Pancreas (tissue), 10 donors: ENCODE results near the gene OR51T1. TPM values are rescaled to one million over a fixed set of nuclear protein-coding genes. Genes with fewer than 3 reads are reported as not detected.

ENCODE experiments used
- ATAC-seq, 4 donors: fragments of 200-7000 bp; cut with Tn5 transposase; one replicate each; pipeline versions ENCODE4 v1.8.0 to v1.9.1; 2020; ENCODE audit warnings: mild to moderate bottlenecking in 4 of 4, moderate library complexity in 4 of 4
- DNase-seq, 6 donors: peaks; one replicate each; pipeline ENCODE4 v3.0.0-alpha.2; 2020
- FAIRE-seq: peaks from 2 replicates; lab custom pipeline; 2012; peaks lifted over from hg19 to GRCh38; lab: Jason Lieb, UNC
- H3K27ac ChIP-seq, 4 donors: fragments of 200-600 bp; sonication (generic); 1 replicate in 3 of 4; 2 replicates in 1 of 4; pipeline versions ENCODE4 v1.5.0 to v1.8.0; 2020
- H3K27me3 ChIP-seq, 4 donors: fragments of 200-600 bp; one replicate each; pipeline ENCODE4 v1.8.0; 2021
- H3K36me3 ChIP-seq, 3 donors: fragments of 200-600 bp; sonication (generic) in 1 of 3; one replicate each; pipeline versions ENCODE4 v1.5.0 to v1.8.0; 2020 to 2021
- H3K4me1 ChIP-seq, 3 donors: fragments of 200-600 bp; one replicate each; pipeline ENCODE4 v1.8.0; 2021
- H3K4me3 ChIP-seq, 4 donors: fragments of 200-600 bp; sonication (generic) in 2 of 4; one replicate each; pipeline versions ENCODE4 v1.5.0 to v1.8.0; 2020 to 2021
- H3K9me3 ChIP-seq, 4 donors: fragments of 200-600 bp; one replicate each; pipeline ENCODE4 v1.8.0; 2021
- WGBS, 2 donors: extraction: QIAGEN DNeasy Blood & Tissue Kit; methylation state at CpG; one replicate each; pipeline ENCODE4 v1.1.7; 2013; 5-methylcytosine and 5-hydroxymethylcytosine counted together
- intact Hi-C, 3 donors: fragments of 100-400 bp; cut with DNase I; formaldehyde crosslinking; loops; one replicate each; pipeline versions ENCODE4 v1.11.1 to v1.14.2; 2022
- polyA plus RNA-seq, 2 donors: library from polyadenylated mRNA; stranded (reverse); fragments of 200-250 nt; gene quantifications; one replicate each; pipeline ENCODE4 v1.2.3, GENCODE V29; 2013
- total RNA-seq, 6 donors: library from RNA; stranded (reverse); fragmentation: NEBNext Ultra II Directional in 4 of 6; extraction: Animal tissue kit (Norgen Biotek cat#: 25700) in 4 of 6; gene quantifications; one replicate each; pipeline versions ENCODE4 v1.2.1 to v1.2.4, GENCODE V29; 2021 to 2023
- TF ChIP-seq, protein P1 (sequence below), 4 donors: fragments of 200-600 bp; sonication (generic) in 3 of 4; IDR thresholded peaks; one replicate each; pipeline versions ENCODE4 v1.5.0 to v1.8.0; 2021; ENCODE audit warnings: antibody characterized with exemption in 4 of 4
- donor health status: healthy with polysubstance abuse.
- donor health status: DM: no; HTN: no; CAD: no; lungs with moderate emphysema.
- donor health status: DM: no; HTN: no; CAD: no.
- donor health status: control.
- donor health status: control.
- donor health status: Bipolar disorder and iron deficiency.
- donor health status: DM: yes; HTN: yes; CAD: no.
- donor health status: DM: no; HTN: no; CAD: no.
- donor health status: DM: no; HTN: no; CAD: no.
- donor health status: DM: yes; HTN: yes; CAD: no.

Gene OR51T1
- total and polyA plus RNA-seq, 8 donors, result not detected

DNA sequence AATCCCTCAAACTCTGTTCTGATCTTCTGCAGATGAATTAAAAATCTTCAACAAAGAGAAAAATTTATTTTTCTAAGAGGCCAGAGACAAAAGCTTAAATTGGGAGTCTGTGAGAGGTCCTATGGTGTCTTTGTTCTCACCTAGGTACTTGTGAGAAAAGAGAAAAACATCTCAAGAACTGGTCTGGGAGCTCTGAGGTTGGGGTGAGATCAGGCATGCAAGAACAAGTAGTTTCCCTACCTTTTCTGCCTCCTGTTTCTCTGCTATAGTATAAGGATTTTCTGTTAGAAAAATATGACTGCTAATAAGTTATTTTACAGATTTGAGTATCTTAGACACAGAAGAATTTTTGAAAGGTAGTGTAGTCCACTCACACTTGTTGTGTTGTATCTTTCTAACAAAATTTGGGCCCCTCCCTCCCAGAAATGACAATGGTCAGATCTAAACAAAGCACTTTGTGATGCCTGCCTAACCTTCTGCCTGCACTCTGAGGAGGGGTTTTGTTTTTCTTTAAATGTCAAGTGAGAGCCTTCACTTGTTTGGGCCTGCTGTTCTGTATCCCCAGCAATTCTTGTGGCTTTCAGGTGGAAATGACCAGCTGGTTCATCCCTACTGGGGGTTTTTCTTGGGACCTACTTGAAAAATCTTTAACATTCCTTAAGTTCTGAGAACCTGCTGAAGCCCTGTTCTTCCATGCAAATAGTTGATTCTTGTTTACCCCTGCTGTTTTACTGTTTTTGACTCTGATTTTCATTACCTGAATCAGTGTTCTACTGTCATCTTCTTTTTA is 19.1 kb upstream of the OR51T1 start:
- ATAC-seq, result no peak
- no peak for DNase-seq
- Histone ChIP-seq H3K36me3 (no peaks in the 10 kb centered on the region), H3K4me3 (no peak overlapping the region), H3K9me3 (no peaks in the 10 kb centered on the region), H3K27ac (no peak overlapping the region), H3K4me1 (no peaks in the 10 kb centered on the region), H3K27me3 (no peaks in the 10 kb centered on the region)
- TF ChIP-seq, protein P1, sequence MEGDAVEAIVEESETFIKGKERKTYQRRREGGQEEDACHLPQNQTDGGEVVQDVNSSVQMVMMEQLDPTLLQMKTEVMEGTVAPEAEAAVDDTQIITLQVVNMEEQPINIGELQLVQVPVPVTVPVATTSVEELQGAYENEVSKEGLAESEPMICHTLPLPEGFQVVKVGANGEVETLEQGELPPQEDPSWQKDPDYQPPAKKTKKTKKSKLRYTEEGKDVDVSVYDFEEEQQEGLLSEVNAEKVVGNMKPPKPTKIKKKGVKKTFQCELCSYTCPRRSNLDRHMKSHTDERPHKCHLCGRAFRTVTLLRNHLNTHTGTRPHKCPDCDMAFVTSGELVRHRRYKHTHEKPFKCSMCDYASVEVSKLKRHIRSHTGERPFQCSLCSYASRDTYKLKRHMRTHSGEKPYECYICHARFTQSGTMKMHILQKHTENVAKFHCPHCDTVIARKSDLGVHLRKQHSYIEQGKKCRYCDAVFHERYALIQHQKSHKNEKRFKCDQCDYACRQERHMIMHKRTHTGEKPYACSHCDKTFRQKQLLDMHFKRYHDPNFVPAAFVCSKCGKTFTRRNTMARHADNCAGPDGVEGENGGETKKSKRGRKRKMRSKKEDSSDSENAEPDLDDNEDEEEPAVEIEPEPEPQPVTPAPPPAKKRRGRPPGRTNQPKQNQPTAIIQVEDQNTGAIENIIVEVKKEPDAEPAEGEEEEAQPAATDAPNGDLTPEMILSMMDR (IDR thresholded peaks at IDR 0.05), result no peak
- no peak for FAIRE-seq
- intact Hi-C loops, result no loop called here

GRCh38 chr11:4863876-4864275 is 17.8 kb upstream of the OR51T1 start:
- no peak for ATAC-seq
- H3K4me3 ChIP-seq, result no peak overlapping the region
- TF ChIP-seq, protein P1 (IDR thresholded peaks at IDR 0.05), result no peak
- 84 to 86% methylated on average over 4 of the region's 4 CpGs for WGBS, 2 donors
- H3K27ac ChIP-seq, result no peak overlapping the region
- intact Hi-C loops, result no loop called here
- H3K27me3 ChIP-seq, result no peaks in the 10 kb centered on the region
- no peaks in the 10 kb centered on the region for H3K4me1 ChIP-seq
- no peaks in the 10 kb centered on the region for H3K9me3 ChIP-seq
- no peaks in the 10 kb centered on the region for H3K36me3 ChIP-seq
- FAIRE-seq, result no peak
- DNase-seq, result no peak

DNA sequence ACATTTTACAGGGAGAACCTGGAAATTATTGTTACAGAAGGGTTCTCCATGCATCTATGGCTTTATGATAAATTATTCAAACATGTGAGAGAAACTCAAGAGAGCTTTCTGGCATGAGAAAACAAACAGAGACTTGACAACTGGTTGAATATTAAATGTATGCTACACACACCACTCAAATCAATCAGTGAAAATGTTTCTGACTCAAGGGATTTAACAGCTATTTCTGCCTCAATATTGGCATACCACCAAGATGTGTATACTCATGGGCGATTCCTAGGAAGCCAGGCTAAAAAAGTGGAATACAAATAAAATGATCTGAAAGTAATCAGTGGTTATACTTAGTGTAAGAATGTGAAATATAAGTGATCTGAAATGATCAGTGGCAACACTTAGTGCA is 15.8 kb upstream of the OR51T1 start:
- intact Hi-C loops, result no loop called here

GRCh38 chr11:4881188-4881587 is 512 bp upstream of the OR51T1 start:
- 72 to 77% methylated on average over 4 of the region's 4 CpGs for WGBS, 2 donors
- DNase-seq, result no peak
- no peaks in the 10 kb centered on the region for H3K27me3 ChIP-seq
- TF ChIP-seq, protein P1 (IDR thresholded peaks at IDR 0.05), result no peak
- no peak overlapping the region for H3K4me3 ChIP-seq
- no peak for FAIRE-seq
- H3K9me3 ChIP-seq, result no peaks in the 10 kb centered on the region
- no peak for ATAC-seq
- H3K27ac ChIP-seq, result no peak overlapping the region
- intact Hi-C loops, result no loop called here
- no peaks in the 10 kb centered on the region for H3K36me3 ChIP-seq
- no peaks in the 10 kb centered on the region for H3K4me1 ChIP-seq

More for the DNA sequence above, 15.8 kb upstream of the OR51T1 start:
- 9 to 11% methylated on average over 1 of the region's 1 CpG for WGBS, 2 donors
- ATAC-seq (no peak), DNase-seq (no peak), FAIRE-seq (no peak)
- Histone ChIP-seq H3K9me3 (no peaks in the 10 kb centered on the region), H3K4me1 (no peaks in the 10 kb centered on the region), H3K27ac (no peak overlapping the region), H3K36me3 (no peaks in the 10 kb centered on the region), H3K27me3 (no peaks in the 10 kb centered on the region), H3K4me3 (no peak overlapping the region)
- TF ChIP-seq, protein P1 (IDR thresholded peaks at IDR 0.05), result no peak

GRCh38 chr11:4882543-4882942 is 843 bp downstream of the OR51T1 start:
- Histone ChIP-seq H3K27ac (no peak overlapping the region), H3K4me1 (no peaks in the 10 kb centered on the region), H3K9me3 (no peaks in the 10 kb centered on the region), H3K4me3 (no peak overlapping the region), H3K27me3 (no peaks in the 10 kb centered on the region), H3K36me3 (no peaks in the 10 kb centered on the region)
- WGBS, 2 donors, result 69 to 83% methylated on average over 5 of the region's 5 CpGs
- no peak for FAIRE-seq
- TF ChIP-seq, protein P1 (IDR thresholded peaks at IDR 0.05), result no peak
- no peak for DNase-seq
- intact Hi-C loops, result no loop called here
- ATAC-seq, result no peak
